Measurements from ENCODE around the gene KCTD10.

Gene KCTD10

GRCh38 chr12:109477185-109477962, at the start of gene KCTD10, which contains the start of gene UBE3B:
TSS of gene KCTD10 (minus strand) at chr12:109477300. CDS start at chr12:109477262, 38 bp downstream.
TSS of gene UBE3B (plus strand) at chr12:109477634. CDS start at chr12:109483552, 5,918 bp downstream.
- peak; percentile 81 for DNase-seq (ENCODE audit: insufficient read length, low spot score)
- TF ChIP-seq POLR2A (IDR thresholded peaks at IDR 0.05; ENCODE audit: low read depth, low read length), result peak; percentile 66
- FAIRE-seq, result no peak

GRCh38 chr12:109525279-109525585, 48.1 kb upstream of the KCTD10 start:
- FAIRE-seq (no peak), DNase-seq (ENCODE audit: insufficient read length, low spot score) (no peak)
- TF ChIP-seq POLR2A (IDR thresholded peaks at IDR 0.05; ENCODE audit: low read depth, low read length), result no peak

GRCh38 chr12:109524466-109525278, 47.6 kb upstream of the KCTD10 start:
- TF ChIP-seq POLR2A (IDR thresholded peaks at IDR 0.05; ENCODE audit: low read depth, low read length), result no peak
- FAIRE-seq, result no peak
- no peak for DNase-seq (ENCODE audit: insufficient read length, low spot score)

GRCh38 chr12:109523504-109523903, 46.4 kb upstream of the KCTD10 start:
- DNase-seq (ENCODE audit: insufficient read length, low spot score) (no peak), FAIRE-seq (no peak)

DNA sequence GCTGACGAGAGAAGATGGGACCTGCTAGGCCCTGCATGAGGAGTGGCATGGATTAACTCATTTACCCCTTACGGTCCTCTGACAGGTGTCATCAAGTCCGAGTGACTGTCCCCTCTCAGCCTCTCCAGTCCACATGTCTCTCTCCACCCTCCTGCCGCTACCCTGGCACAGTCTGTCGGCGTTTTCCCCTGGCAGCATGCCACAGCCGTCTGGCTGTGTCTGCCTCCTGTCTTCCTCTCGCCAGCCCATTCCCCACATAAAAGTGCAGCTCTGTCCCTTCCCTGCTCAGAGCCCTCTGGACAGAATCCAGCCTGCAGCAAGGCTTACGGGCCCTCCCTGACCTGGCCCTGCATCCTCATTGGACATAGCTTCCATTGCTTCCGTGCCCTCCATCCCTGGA, 46.0 kb upstream of the KCTD10 start:
- no peak for TF ChIP-seq POLR2A (IDR thresholded peaks at IDR 0.05; ENCODE audit: low read depth, low read length)
- FAIRE-seq (no peak), DNase-seq (ENCODE audit: insufficient read length, low spot score) (no peak)

More at GRCh38 chr12:109523504-109523903, 46.4 kb upstream of the KCTD10 start:
- no peak for TF ChIP-seq POLR2A (IDR thresholded peaks at IDR 0.05; ENCODE audit: low read depth, low read length)

- no peak for TF ChIP-seq POLR2A (IDR thresholded peaks at IDR 0.05; ENCODE audit: low read depth, low read length)
- FAIRE-seq (no peak), DNase-seq (ENCODE audit: insufficient read length, low spot score) (no peak)
Observed at GRCh38 chr12:109521831-109522230, 44.7 kb upstream of the KCTD10 start.

DNA sequence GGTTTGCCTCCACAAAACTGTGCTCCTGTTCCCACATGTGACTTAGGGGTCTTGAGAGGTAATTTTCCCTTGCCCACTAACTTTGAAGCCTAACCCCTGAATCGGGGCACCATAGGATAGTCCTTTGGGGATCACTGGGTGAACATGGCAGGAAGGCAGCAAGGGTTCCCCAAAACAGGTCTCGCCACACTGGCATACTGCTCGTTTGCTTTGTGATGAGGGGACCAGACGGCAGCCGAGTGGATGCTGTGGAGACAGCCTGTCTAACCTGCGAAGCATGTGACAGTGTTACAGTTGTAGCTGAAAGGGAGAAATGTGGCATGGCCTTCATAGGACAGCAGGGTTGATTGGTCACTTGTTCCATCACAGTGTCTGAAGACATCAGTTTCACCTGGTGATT, 42.7 kb upstream of the KCTD10 start:
- FAIRE-seq (no peak), DNase-seq (ENCODE audit: insufficient read length, low spot score) (no peak)
- no peak for TF ChIP-seq POLR2A (IDR thresholded peaks at IDR 0.05; ENCODE audit: low read depth, low read length)

DNA sequence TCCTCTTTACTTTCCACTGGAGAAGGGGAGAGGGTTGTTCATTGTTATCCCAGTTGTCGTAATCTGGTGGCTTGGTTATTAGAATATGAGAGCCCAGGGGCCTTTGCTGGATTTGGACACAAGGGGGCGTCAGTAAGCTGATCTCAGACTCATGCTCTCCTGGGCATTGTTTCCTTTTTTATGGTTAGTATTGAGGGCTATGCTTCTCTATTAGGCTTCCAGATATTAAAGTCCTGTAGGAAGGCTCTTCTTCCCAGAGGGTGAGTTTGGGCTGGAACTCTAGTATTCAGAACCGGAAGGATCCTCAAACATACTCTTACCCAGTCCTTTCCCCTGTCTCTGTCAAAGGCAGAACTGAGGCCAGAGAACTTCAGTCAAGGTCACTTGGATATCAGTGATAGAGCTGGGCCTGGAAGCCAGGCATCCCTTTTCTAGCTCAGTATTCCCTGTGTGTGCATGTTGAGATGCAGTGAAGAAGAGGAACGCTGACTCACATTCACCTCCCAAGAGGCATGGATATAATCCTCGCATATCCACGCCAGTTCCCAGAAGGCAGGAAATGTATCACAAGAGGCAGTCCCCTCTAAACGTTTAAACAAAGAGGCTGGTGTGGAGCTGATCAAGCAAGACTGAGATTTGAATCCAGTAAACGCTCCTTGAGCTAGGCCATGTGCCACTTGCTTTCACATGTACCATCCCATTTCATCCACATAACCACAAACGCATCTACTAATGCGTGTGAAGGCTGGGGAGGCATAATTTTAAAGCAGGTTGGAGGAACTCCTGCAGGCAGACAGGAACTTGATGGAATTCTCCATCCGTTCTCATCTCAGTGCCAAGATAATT, 41.9 kb upstream of the KCTD10 start:
- FAIRE-seq (no peak), DNase-seq (ENCODE audit: insufficient read length, low spot score) (peak; percentile 64)
- TF ChIP-seq POLR2A (IDR thresholded peaks at IDR 0.05; ENCODE audit: low read depth, low read length), result no peak

DNA sequence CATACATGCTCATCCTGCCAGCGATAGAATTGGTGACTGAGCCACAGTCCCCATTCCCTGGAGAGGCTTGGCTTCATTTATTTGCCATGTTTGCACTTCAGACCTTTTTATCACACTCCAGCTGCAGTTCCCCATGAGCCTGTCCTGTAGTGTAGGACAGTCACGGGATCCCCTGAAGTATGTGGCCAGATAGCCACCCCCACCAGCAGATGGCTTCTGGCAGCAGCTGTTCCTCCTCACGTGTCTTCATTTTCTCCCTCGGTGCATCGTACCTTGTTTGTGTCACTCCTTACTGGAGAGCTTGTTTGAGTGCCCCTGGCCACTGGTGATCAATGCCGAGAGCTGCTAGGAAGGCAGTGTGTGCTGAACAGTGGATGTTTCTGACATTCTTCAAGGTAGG, 40.5 kb upstream of the KCTD10 start:
- TF ChIP-seq POLR2A (IDR thresholded peaks at IDR 0.05; ENCODE audit: low read depth, low read length), result no peak
- FAIRE-seq (no peak), DNase-seq (ENCODE audit: insufficient read length, low spot score) (no peak)

GRCh38 chr12:109513977-109514376, 36.9 kb upstream of the KCTD10 start:
- FAIRE-seq, result no peak

DNA sequence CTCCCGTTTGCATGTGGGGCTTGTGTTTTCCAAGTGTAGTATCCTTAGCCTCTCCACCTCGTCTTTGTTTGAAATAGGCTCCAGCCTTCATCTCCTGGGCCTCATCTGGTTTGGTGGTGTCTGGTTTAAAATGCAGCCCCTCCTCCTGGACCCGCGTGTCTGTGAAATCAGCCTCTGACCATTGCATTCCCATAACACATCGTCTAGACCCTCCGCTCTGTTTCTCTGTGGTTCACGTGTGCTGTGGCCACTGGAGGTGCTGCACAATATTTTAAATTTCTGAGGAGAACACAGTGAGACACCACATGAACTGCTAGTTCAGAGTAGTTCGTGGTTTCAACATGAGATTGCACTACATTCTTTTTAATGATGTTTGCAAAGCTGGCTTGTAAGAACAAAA, 36.0 kb upstream of the KCTD10 start:
- FAIRE-seq (no peak), DNase-seq (ENCODE audit: insufficient read length, low spot score) (no peak)
- TF ChIP-seq POLR2A (IDR thresholded peaks at IDR 0.05; ENCODE audit: low read depth, low read length), result no peak

More at GRCh38 chr12:109513977-109514376, 36.9 kb upstream of the KCTD10 start:
- no peak for DNase-seq (ENCODE audit: insufficient read length, low spot score)
- TF ChIP-seq POLR2A (IDR thresholded peaks at IDR 0.05; ENCODE audit: low read depth, low read length), result no peak

DNA sequence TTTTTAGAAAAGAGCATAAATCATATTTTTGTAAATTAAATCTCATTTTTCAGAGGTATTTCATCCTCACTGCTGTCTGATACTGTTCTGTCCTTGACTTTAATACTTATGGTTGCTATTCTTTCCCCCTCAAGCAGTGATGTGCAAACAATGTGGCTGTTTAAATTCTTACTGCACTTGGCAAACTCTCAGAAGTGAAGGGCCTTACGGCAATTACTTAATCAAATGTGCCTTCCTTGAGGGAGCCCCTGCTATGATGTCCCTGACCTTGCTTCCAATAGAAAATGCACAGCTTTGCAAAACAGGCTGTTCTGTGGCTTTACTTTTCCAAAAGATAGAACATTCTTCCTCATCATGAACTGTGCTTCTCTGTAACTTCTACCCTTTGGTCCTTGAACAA, 35.5 kb upstream of the KCTD10 start:
- DNase-seq (ENCODE audit: insufficient read length, low spot score) (no peak), FAIRE-seq (no peak)
- no peak for TF ChIP-seq POLR2A (IDR thresholded peaks at IDR 0.05; ENCODE audit: low read depth, low read length)

- DNase-seq (ENCODE audit: insufficient read length, low spot score) (no peak), FAIRE-seq (no peak)
- no peak for TF ChIP-seq POLR2A (IDR thresholded peaks at IDR 0.05; ENCODE audit: low read depth, low read length)
Observed at GRCh38 chr12:109510196-109510595, 33.1 kb upstream of the KCTD10 start.

DNA sequence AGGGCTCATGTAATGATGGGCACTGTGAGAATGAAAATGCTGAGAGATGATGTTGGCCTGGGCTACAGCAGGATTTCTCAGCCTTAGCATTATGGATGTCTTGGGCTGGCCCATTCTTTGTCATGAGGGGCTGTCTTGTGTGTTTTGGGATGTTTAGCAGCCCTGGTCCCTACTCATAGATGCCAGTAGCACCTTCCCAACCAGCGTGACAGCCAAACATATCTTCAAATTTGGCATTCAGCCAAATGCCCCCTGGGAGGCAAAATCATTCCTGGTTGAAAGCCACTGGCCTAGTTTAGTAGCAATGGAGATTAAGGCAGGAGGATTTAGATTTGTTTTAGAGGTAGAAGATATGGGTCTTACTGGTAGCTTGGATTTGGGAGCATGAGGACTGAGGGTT, 27.0 kb upstream of the KCTD10 start:
- FAIRE-seq (no peak), DNase-seq (ENCODE audit: insufficient read length, low spot score) (no peak)
- TF ChIP-seq POLR2A (IDR thresholded peaks at IDR 0.05; ENCODE audit: low read depth, low read length), result no peak
